Cardiac fibroblast (primary cell): Measurements from ENCODE around the gene ASH1L.

Experiments used
- DNase-seq, 2 donors: peaks; one replicate each; pipeline versions ENCODE4 v3.0.0 to v3.0.0-alpha.2; 2010; ENCODE audit warnings: low read depth in 2 of 2
- H3K4me3 ChIP-seq, 2 donors: replicated peaks in 1 of 2; 1 replicate in 1 of 2; 2 replicates in 1 of 2; pipeline ENCODE4 v1.5.1; 2011; ENCODE audit warnings: low read depth in 2 of 2, low read length in 2 of 2, mild to moderate bottlenecking in 2 of 2, moderate library complexity in 1 of 2
- TF ChIP-seq, protein P1 (sequence below): IDR thresholded peaks from one replicate; pipeline ENCODE4 v1.5.1; 2011; ENCODE audit warnings: low read depth, mild to moderate bottlenecking, low read length, inconsistent platforms

ASH1L gene

DNA sequence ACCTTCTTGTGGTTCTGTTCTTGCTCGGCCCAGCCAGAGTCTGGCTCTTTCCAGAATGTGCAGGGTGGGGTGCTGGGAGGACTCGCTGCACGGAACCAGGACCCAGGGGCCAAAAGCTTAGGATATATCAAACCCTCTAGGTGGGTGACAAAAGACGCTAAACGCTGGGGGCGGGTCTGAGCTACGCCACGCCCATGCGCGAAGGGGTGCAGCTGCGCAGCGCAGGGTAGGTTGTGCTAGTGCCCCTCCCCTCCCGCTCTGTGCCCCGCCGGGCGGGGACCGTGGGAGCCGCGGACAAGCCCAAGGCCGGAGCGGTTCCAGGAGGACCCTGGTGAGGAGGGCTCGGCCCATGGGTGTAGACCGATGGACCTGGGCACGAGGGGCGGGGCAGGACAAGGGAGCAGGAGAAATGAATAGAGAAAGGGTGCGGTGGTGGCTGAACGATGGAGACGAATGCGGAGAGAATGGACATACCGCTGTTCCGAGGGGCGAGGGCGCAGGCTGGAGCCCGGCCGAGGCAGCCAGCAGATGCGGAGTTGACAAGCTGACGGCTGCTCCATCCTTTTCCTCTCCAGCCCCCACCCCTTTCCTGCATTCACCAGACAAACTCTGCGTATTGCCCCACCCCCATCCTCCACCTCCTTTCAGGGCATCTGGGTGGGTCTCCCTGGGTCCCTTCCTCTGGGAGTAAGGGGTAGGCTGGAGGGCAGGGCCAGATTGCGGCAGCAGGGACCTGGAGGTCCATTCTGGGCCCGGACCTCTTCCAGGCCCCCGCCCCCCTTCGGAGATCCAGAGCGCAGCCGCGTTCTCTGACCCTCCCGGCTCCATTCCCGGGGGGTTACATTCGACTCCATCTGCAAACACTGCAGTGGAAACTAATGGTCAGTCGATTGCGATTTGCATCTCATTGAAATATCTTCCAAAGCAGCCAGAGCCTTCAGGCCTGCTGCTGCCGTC lies 241.7 kb downstream of the ASH1L start, which contains the start of gene RUSC1:
Gene RUSC1 (plus strand): TSS at position 234 of the 957 bp plus-strand sequence. CDS start 880 bp downstream, outside the sequence.
- H3K4me3 ChIP-seq = peak within 1 kb of the TSS; percentile 49 to 51
- peak; percentile 66 to 69 for DNase-seq
- TF ChIP-seq, protein P1, sequence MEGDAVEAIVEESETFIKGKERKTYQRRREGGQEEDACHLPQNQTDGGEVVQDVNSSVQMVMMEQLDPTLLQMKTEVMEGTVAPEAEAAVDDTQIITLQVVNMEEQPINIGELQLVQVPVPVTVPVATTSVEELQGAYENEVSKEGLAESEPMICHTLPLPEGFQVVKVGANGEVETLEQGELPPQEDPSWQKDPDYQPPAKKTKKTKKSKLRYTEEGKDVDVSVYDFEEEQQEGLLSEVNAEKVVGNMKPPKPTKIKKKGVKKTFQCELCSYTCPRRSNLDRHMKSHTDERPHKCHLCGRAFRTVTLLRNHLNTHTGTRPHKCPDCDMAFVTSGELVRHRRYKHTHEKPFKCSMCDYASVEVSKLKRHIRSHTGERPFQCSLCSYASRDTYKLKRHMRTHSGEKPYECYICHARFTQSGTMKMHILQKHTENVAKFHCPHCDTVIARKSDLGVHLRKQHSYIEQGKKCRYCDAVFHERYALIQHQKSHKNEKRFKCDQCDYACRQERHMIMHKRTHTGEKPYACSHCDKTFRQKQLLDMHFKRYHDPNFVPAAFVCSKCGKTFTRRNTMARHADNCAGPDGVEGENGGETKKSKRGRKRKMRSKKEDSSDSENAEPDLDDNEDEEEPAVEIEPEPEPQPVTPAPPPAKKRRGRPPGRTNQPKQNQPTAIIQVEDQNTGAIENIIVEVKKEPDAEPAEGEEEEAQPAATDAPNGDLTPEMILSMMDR = no peak

DNA sequence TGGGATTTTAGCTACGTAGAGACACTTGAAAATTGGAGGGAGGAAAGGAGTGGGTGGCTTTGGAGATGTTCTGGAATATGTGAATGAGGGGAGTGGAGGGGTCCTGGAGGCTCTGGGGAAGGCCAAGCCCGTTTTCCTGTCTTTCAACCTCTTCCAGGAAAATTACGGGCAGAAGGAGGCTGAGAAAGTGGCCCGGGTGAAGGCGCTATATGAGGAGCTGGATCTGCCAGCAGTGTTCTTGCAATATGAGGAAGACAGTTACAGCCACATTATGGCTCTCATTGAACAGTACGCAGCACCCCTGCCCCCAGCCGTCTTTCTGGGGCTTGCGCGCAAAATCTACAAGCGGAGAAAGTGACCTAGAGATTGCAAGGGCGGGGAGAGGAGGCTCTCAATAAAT lies 242.4 kb downstream of the ASH1L start:
- no peak for DNase-seq
- TF ChIP-seq, protein P1 = no peak
- peak overlapping the region; percentile 49 to 51 for H3K4me3 ChIP-seq

DNA sequence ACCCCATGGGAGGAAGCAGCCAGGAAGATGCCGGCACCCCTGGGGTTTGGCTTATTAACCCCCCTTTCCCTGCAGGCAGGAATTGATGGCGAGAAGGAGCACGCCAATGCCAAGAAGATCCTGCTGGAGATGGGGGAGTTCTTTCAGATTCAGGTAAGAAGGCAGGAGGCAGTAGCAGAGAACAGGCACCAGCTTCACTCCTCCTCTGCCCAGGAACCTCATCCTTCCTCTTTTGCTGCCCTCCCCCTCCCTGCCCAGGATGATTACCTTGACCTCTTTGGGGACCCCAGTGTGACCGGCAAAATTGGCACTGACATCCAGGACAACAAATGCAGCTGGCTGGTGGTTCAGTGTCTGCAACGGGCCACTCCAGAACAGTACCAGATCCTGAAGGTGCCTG lies 243.1 kb downstream of the ASH1L start:
- TF ChIP-seq, protein P1 = no peak
- no peak for DNase-seq
- no peak overlapping the region for H3K4me3 ChIP-seq

DNA sequence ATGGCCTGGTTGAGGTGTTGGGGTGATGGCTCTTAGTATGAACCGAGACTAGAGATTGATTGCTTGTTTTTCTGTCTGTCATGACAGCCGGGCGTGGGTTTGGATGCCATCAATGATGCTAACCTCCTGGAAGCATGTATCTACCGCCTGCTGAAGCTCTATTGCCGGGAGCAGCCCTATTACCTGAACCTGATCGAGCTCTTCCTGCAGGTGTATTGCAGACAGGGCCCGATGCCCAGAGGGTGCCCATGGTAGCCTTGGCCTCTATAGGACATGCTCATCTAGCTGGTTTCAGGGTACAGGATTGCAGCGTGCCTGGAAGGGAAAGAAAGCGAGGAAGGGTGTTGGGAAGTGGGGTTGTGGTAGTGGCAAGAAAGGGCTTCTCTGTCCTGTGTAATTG lies 244.5 kb downstream of the ASH1L start:
- TF ChIP-seq, protein P1 = no peak
- no peak for DNase-seq
- no peak overlapping the region for H3K4me3 ChIP-seq

DNA sequence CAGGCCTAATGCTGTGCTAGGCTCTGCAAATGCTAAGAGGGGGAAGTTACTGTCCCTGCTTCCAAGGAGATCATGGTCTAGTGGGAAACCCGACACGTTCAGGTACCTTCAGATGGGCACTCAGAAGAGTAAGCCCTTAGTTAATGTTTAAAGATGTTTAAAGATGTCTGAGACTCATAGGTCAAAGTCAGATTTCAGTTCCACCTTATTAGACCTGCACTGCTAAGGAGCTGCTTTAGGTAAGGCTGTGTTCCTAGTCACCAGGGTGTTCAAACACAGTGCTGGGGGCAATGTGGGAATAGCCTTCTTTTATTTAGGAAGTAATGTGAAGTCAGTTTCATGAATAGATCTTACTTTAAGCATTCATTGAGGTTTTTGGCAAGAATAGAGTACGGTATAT lies 245.7 kb downstream of the ASH1L start:
- DNase-seq = no peak
- H3K4me3 ChIP-seq = no peak overlapping the region
- TF ChIP-seq, protein P1 = no peak

DNA sequence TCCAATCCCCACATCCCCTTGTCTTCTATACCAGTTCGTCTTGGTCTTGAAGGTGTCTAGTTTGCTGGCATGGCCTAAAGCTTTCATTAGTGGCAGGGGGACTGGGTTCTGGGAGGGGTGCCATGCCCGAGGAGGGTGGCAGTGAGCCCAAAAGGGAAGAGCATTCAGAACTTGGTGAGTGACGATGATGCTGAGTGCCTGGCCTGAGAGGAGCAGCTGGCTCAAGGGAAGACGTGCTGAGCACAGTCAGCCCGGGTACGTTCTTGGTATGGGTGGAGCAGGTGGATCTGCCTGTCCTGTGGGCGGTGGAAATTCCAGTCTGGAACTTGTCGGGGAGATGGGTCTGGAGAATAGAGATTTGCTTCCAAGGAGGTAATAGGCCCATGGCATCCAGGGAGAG lies 249.3 kb downstream of the ASH1L start:
- no peak overlapping the region for H3K4me3 ChIP-seq
- DNase-seq = no peak
- TF ChIP-seq, protein P1 = no peak
